ENCODE measurements around the gene PLAGL1.

- TF ChIP-seq POLR2A (IDR thresholded peaks at IDR 0.05; ENCODE audit: low read depth, low read length): no peak
- TF ChIP-seq POLR2AphosphoS5 (IDR thresholded peaks at IDR 0.05; ENCODE audit: low read depth, low read length): no peak
Measured at GRCh38 chr6:143937668-143937970, 70.4 kb downstream of the PLAGL1 start.
